GM12878 (cell line): ENCODE results near the gene TLNRD1.

Experiments
- BACH1 ChIP-seq: fragments of 450-650 bp; IDR thresholded peaks from 2 replicates; pipeline ENCODE4 v1.6.1; 2017; ENCODE audit warnings: mild to moderate bottlenecking, borderline replicate concordance
- CEBPB ChIP-seq, 2 experiments: fragments of 150-350 bp in 1 of 2; IDR thresholded peaks; 2 replicates each; pipeline ENCODE4 v1.6.1; 2012 to 2014; ENCODE audit warnings: low read depth in 2 of 2, low read length in 2 of 2, borderline replicate concordance in 1 of 2, inconsistent platforms in 1 of 2
- EZH2 ChIP-seq: IDR thresholded peaks from 2 replicates; pipeline ENCODE4 v1.6.1; 2012; ENCODE audit warnings: low read depth, mild to moderate bottlenecking, control low read depth, inconsistent platforms, low read length, borderline replicate concordance; ENCODE audit not compliant: control insufficient read depth
- NFIC ChIP-seq: IDR thresholded peaks from 2 replicates; pipeline ENCODE4 v1.6.1; 2012; ENCODE audit warnings: low read depth, mild to moderate bottlenecking, inconsistent platforms, low read length, moderate library complexity
- POLR2A ChIP-seq: IDR thresholded peaks from 2 replicates; pipeline ENCODE4 v1.6.1; 2011; ENCODE audit warnings: low read depth, mild to moderate bottlenecking, low read length
- RAD21 ChIP-seq: IDR thresholded peaks from 2 replicates; pipeline ENCODE4 v1.6.1; 2011; ENCODE audit warnings: mild to moderate bottlenecking, low read depth, low read length, moderate library complexity; ENCODE audit not compliant: insufficient read depth
- SIN3A ChIP-seq: IDR thresholded peaks from 2 replicates; pipeline ENCODE4 v1.6.1; 2012; ENCODE audit warnings: low read depth, low read length, improper control_type of control experiment
- STAT3 ChIP-seq: IDR thresholded peaks from 2 replicates; pipeline ENCODE4 v1.6.1; 2011; ENCODE audit warnings: low read depth, low read length, improper control_type of control experiment
- USF2 ChIP-seq: IDR thresholded peaks from 2 replicates; pipeline ENCODE4 v1.6.1; 2011; ENCODE audit warnings: low read depth, low read length, improper control_type of control experiment, borderline replicate concordance
- TF ChIP-seq, protein P1 (sequence below), 3 experiments: IDR thresholded peaks in 2 of 3; conservative IDR thresholded peaks in 1 of 3; 2 replicates each; pipeline ENCODE4 v1.5.1; 2011; ENCODE audit warnings: low read depth in 3 of 3, low read length in 3 of 3, mild to moderate bottlenecking in 3 of 3, control low read depth in 2 of 3, moderate library complexity in 2 of 3, inconsistent platforms in 1 of 3, mixed read lengths in 1 of 3; ENCODE audit not compliant: control insufficient read depth in 2 of 3, insufficient read depth in 1 of 3; ENCODE audit errors: extremely low read depth in 1 of 3
- TF ChIP-seq, protein P2 (sequence below): fragments of 450-650 bp; IDR thresholded peaks from 2 replicates; pipeline ENCODE4 v1.6.1; 2017; ENCODE audit warnings: borderline replicate concordance
- TF ChIP-seq, protein P3 (sequence below): IDR thresholded peaks from 2 replicates; pipeline ENCODE4 v1.6.1; 2012; ENCODE audit warnings: low read length, inconsistent platforms
- TF ChIP-seq, protein P4 (sequence below): fragments of 450-650 bp; IDR thresholded peaks from 2 replicates; pipeline ENCODE4 v1.6.1; 2017; ENCODE audit warnings: mild to moderate bottlenecking, low read depth, inconsistent platforms; ENCODE audit not compliant: poor library complexity, severe bottlenecking

DNA sequence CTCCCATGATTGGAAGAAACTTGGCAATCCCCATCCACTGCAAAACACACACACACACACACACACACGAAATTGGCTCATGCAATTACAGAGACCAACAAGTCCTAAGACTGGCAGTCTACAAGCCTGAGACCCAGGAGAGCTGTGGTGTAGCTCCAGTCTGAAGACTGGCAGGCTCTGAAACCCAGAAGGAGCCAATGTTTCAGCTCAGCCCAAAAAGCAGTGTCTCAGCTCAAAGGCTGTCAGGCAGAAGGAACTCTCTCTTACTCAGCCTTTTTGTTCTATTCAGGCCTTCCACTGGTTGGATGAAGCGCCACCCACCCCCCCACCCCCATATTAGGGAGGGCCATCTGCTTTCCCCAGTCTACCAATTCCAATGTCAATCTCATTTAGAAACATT, 43.2 kb upstream of the TLNRD1 start:
- TF ChIP-seq EZH2 (no peak), RAD21 (no peak), SIN3A (no peak), STAT3 (no peak), USF2 (no peak), POLR2A (no peak), NFIC (no peak), CEBPB (IDR thresholded peaks at IDR 0.05; ENCODE audit: borderline replicate concordance in 1 of 2, low read depth in 2 of 2, low read length in 2 of 2) (no peak), BACH1 (no peak)
- TF ChIP-seq, protein P1, sequence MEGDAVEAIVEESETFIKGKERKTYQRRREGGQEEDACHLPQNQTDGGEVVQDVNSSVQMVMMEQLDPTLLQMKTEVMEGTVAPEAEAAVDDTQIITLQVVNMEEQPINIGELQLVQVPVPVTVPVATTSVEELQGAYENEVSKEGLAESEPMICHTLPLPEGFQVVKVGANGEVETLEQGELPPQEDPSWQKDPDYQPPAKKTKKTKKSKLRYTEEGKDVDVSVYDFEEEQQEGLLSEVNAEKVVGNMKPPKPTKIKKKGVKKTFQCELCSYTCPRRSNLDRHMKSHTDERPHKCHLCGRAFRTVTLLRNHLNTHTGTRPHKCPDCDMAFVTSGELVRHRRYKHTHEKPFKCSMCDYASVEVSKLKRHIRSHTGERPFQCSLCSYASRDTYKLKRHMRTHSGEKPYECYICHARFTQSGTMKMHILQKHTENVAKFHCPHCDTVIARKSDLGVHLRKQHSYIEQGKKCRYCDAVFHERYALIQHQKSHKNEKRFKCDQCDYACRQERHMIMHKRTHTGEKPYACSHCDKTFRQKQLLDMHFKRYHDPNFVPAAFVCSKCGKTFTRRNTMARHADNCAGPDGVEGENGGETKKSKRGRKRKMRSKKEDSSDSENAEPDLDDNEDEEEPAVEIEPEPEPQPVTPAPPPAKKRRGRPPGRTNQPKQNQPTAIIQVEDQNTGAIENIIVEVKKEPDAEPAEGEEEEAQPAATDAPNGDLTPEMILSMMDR (IDR thresholded peaks at IDR 0.05 in 2 of 3, conservative IDR thresholded peaks at IDR 0.05 in 1 of 3; ENCODE audit: control insufficient read depth in 2 of 3, extremely low read depth in 1 of 3, insufficient read depth in 1 of 3, low read depth in 3 of 3, low read length in 3 of 3): no peak
- TF ChIP-seq, protein P2, sequence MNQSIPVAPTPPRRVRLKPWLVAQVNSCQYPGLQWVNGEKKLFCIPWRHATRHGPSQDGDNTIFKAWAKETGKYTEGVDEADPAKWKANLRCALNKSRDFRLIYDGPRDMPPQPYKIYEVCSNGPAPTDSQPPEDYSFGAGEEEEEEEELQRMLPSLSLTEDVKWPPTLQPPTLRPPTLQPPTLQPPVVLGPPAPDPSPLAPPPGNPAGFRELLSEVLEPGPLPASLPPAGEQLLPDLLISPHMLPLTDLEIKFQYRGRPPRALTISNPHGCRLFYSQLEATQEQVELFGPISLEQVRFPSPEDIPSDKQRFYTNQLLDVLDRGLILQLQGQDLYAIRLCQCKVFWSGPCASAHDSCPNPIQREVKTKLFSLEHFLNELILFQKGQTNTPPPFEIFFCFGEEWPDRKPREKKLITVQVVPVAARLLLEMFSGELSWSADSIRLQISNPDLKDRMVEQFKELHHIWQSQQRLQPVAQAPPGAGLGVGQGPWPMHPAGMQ: no peak
- TF ChIP-seq, protein P3, sequence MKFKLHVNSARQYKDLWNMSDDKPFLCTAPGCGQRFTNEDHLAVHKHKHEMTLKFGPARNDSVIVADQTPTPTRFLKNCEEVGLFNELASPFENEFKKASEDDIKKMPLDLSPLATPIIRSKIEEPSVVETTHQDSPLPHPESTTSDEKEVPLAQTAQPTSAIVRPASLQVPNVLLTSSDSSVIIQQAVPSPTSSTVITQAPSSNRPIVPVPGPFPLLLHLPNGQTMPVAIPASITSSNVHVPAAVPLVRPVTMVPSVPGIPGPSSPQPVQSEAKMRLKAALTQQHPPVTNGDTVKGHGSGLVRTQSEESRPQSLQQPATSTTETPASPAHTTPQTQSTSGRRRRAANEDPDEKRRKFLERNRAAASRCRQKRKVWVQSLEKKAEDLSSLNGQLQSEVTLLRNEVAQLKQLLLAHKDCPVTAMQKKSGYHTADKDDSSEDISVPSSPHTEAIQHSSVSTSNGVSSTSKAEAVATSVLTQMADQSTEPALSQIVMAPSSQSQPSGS: no peak
- TF ChIP-seq, protein P4, sequence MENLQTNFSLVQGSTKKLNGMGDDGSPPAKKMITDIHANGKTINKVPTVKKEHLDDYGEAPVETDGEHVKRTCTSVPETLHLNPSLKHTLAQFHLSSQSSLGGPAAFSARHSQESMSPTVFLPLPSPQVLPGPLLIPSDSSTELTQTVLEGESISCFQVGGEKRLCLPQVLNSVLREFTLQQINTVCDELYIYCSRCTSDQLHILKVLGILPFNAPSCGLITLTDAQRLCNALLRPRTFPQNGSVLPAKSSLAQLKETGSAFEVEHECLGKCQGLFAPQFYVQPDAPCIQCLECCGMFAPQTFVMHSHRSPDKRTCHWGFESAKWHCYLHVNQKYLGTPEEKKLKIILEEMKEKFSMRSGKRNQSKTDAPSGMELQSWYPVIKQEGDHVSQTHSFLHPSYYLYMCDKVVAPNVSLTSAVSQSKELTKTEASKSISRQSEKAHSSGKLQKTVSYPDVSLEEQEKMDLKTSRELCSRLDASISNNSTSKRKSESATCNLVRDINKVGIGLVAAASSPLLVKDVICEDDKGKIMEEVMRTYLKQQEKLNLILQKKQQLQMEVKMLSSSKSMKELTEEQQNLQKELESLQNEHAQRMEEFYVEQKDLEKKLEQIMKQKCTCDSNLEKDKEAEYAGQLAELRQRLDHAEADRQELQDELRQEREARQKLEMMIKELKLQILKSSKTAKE: no peak
